ENCODE data around the gene ZNF385D. TPM values are rescaled to one million over a fixed set of nuclear protein-coding genes. Genes with fewer than 3 reads are reported as not detected.
A peak's percentile ranks its signal among the peaks of the same experiment; 100 is the strongest.

The ZNF385D gene
- total RNA-seq, 1 donor from 2014 or later, result 0.43 TPM

DNA sequence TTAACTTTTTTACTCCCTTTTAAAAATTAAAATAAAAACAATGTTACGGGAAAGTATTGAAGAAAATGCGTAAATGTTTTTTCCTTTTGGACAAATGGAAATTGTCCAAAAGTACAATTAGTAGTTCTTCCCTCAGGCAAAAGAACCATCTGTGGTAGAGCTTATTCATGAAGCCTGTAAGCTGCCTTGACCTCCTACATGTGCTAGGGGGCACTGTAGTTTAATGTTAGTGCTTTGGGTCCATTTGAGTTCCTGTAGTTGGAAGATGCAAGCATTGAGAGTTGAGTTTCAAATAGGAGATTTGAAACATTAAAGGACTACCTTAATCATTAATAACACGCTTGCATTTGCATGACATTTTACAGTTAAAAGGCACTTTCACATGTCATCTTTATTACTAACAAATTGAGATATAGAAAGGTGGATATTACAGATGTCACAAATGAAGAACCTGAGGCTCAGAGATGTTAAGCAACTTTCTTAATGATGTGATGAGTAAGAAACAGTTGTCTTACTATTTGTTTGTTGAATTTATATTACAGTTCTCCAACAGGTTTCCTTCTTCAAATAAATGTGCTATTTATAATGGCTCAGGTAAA lies 1.8 kb upstream of the ZNF385D start:
- no peak overlapping the region for H3K27ac Mint-ChIP-seq (ENCODE audit: unreplicated experiment)
- DNase-seq (ENCODE audit: extremely low spot score, unreplicated experiment), result no peak
- TF ChIP-seq, protein P1, sequence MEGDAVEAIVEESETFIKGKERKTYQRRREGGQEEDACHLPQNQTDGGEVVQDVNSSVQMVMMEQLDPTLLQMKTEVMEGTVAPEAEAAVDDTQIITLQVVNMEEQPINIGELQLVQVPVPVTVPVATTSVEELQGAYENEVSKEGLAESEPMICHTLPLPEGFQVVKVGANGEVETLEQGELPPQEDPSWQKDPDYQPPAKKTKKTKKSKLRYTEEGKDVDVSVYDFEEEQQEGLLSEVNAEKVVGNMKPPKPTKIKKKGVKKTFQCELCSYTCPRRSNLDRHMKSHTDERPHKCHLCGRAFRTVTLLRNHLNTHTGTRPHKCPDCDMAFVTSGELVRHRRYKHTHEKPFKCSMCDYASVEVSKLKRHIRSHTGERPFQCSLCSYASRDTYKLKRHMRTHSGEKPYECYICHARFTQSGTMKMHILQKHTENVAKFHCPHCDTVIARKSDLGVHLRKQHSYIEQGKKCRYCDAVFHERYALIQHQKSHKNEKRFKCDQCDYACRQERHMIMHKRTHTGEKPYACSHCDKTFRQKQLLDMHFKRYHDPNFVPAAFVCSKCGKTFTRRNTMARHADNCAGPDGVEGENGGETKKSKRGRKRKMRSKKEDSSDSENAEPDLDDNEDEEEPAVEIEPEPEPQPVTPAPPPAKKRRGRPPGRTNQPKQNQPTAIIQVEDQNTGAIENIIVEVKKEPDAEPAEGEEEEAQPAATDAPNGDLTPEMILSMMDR (IDR thresholded peaks at IDR 0.05), result peak; percentile 72
- H3K27me3 Mint-ChIP-seq (ENCODE audit: unreplicated experiment), result peaks cover 17% of the 10 kb centered on the region
- H3K4me1 Mint-ChIP-seq (ENCODE audit: unreplicated experiment), result peaks cover 23% of the 10 kb centered on the region
- H3K4me3 Mint-ChIP-seq (ENCODE audit: unreplicated experiment), result no peak overlapping the region
- H3K36me3 Mint-ChIP-seq (ENCODE audit: unreplicated experiment), result no peaks in the 10 kb centered on the region
- H3K9me3 Mint-ChIP-seq (ENCODE audit: unreplicated experiment), result no peaks in the 10 kb centered on the region

DNA sequence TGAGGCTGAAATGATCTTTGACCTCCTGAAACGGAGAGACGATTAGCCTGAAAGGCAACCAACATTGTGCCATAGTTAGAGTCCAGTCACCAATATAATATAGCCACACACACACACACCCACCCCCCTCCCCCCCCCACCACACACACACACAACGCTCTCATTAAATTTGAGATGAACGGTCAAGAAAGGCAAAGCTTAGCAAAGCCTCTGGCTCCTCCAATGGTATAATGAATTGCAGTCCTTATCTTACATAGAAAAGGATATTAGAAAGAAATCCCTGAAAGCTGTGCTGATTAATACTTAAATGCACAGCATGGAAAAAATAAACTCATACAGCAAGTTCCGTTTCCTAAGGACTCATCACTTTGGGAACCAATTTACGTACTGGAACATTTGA lies 876 bp upstream of the ZNF385D start:
- DNase-seq (ENCODE audit: extremely low spot score, unreplicated experiment), result no peak
- TF ChIP-seq, protein P1 (IDR thresholded peaks at IDR 0.05), result no peak
- peaks cover 21% of the 10 kb centered on the region for H3K27me3 Mint-ChIP-seq (ENCODE audit: unreplicated experiment)
- no peak overlapping the region for H3K27ac Mint-ChIP-seq (ENCODE audit: unreplicated experiment)
- H3K9me3 Mint-ChIP-seq (ENCODE audit: unreplicated experiment), result no peaks in the 10 kb centered on the region
- H3K4me3 Mint-ChIP-seq (ENCODE audit: unreplicated experiment), result no peak overlapping the region
- no peaks in the 10 kb centered on the region for H3K36me3 Mint-ChIP-seq (ENCODE audit: unreplicated experiment)
- peaks cover 23% of the 10 kb centered on the region for H3K4me1 Mint-ChIP-seq (ENCODE audit: unreplicated experiment)

GRCh38 chr3:21750080-21750696 lies 822 bp downstream of the ZNF385D start:
- H3K27ac Mint-ChIP-seq (ENCODE audit: unreplicated experiment), result no peak overlapping the region
- peak overlapping the region; percentile 71 for H3K4me3 Mint-ChIP-seq (ENCODE audit: unreplicated experiment)
- peaks cover 23% of the 10 kb centered on the region for H3K27me3 Mint-ChIP-seq (ENCODE audit: unreplicated experiment)
- TF ChIP-seq, protein P1 (IDR thresholded peaks at IDR 0.05), result no peak
- peaks cover 23% of the 10 kb centered on the region for H3K4me1 Mint-ChIP-seq (ENCODE audit: unreplicated experiment)
- no peaks in the 10 kb centered on the region for H3K36me3 Mint-ChIP-seq (ENCODE audit: unreplicated experiment)
- no peaks in the 10 kb centered on the region for H3K9me3 Mint-ChIP-seq (ENCODE audit: unreplicated experiment)
- no peak for DNase-seq (ENCODE audit: extremely low spot score, unreplicated experiment)

- TF ChIP-seq, protein P1 (IDR thresholded peaks at IDR 0.05), result no peak
- no peak overlapping the region for H3K27ac Mint-ChIP-seq (ENCODE audit: unreplicated experiment)
- H3K27me3 Mint-ChIP-seq (ENCODE audit: unreplicated experiment), result peaks cover 17% of the 10 kb centered on the region
- DNase-seq (ENCODE audit: extremely low spot score, unreplicated experiment), result no peak
- no peaks in the 10 kb centered on the region for H3K36me3 Mint-ChIP-seq (ENCODE audit: unreplicated experiment)
- no peaks in the 10 kb centered on the region for H3K9me3 Mint-ChIP-seq (ENCODE audit: unreplicated experiment)
- H3K4me1 Mint-ChIP-seq (ENCODE audit: unreplicated experiment), result peaks cover 23% of the 10 kb centered on the region
- H3K4me3 Mint-ChIP-seq (ENCODE audit: unreplicated experiment), result no peak overlapping the region
These were observed 2.9 kb downstream of the ZNF385D start for GRCh38 chr3:21747966-21748555.

GRCh38 chr3:21747376-21747775 lies 3.6 kb downstream of the ZNF385D start:
- Mint-ChIP-seq H3K4me3 (ENCODE audit: unreplicated experiment) (no peak overlapping the region), H3K9me3 (ENCODE audit: unreplicated experiment) (no peaks in the 10 kb centered on the region), H3K27me3 (ENCODE audit: unreplicated experiment) (peaks cover 17% of the 10 kb centered on the region), H3K4me1 (ENCODE audit: unreplicated experiment) (peaks cover 20% of the 10 kb centered on the region), H3K27ac (ENCODE audit: unreplicated experiment) (no peak overlapping the region), H3K36me3 (ENCODE audit: unreplicated experiment) (no peaks in the 10 kb centered on the region)
- no peak for DNase-seq (ENCODE audit: extremely low spot score, unreplicated experiment)
- TF ChIP-seq, protein P1 (IDR thresholded peaks at IDR 0.05), result no peak

Data from osteocyte (in vitro differentiated cells).